ENCODE measurements around the gene ROR1.

Gene ROR1

DNA sequence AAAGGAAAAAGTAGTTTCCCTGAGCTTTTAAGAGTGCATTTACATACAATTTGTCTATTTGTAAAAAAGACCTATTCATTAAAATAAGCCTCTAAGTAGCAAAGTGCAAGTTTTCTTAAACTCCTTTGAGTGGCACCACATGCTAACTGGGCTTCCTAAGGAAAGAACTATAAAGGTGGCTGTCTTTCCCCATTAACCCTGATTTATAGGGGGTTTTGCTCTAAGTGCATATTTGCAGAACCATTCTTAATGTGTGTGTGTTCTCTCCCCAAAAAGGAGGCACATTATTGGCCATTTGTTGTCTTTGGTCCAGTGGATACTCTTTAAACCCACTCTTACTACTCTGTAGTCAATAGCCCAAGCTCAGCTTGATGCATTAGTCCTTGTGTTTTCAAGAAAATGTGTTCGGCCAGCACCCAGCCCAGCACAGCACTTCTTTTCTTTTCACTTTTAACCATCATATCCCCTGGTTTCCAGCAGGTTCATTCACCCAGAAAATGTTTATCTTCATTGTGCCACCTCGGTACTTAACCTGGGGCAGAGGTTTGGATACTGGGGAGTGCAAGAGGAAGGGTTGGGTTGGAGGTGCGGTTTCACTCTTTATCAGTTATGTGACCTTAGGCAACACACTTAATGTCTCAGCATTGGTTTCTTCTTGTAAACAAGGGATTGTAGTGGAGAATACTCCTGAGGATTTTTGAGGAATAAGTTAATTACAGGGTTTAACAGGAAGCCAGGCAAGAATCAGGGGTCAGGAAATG, 267.7 kb downstream of the ROR1 start:
- Histone ChIP-seq H3K9me3 (ENCODE audit: low read length) (no peaks in the 10 kb centered on the region), H3K27ac (ENCODE audit: low read depth, low read length) (no peak overlapping the region), H3K36me3 (ENCODE audit: insufficient read depth, low read length) (no peaks in the 10 kb centered on the region), H3K27me3 (ENCODE audit: control insufficient read depth in 1 of 2, insufficient read depth in 2 of 2, low read length in 2 of 2) (no peaks in the 10 kb centered on the region), H3K4me3 (ENCODE audit: low read depth in 1 of 2, low read length in 2 of 2) (no peak overlapping the region), H3K4me1 (ENCODE audit: insufficient read depth, low read length) (peaks cover 32% of the 10 kb centered on the region), H3K9ac (ENCODE audit: low read length) (no peak overlapping the region)

DNA sequence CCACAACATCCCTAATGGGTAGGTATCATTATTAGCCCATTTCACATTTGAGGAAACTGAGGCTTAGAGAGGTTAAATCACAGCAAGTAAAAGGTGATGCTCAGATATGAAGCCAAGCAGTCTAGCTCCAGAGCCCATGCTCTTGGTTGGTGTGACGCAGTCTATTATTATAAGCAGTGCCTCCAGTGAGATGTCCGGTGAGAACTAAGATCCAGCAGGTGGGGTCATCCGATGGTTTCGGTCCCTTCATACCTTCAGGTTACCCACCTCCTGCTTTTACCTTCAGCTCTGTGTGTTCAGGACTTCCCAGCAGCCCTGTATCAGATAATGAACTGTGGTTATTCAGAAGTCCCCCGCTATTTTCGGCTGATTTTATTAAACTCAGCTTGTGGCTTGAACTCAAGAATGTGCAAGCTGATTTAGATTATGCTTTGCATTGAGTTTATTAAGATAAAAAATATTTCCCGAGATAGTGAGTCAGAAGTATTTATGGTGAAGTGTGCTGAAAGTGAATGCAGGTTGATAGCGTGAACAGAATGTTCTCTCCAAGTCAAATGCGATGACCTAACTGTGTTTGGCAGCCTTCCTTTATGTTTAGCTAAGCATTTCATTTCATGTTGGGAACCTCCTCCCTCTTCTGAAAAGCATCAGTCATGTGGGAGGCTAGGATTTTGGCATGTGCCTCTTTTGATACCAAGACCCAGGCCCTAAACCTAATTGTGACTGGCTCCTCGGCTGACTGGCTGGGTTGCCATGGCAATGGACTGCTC, 268.7 kb downstream of the ROR1 start:
- Histone ChIP-seq H3K9ac (ENCODE audit: low read length) (no peak overlapping the region), H3K36me3 (ENCODE audit: insufficient read depth, low read length) (no peaks in the 10 kb centered on the region), H3K4me3 (ENCODE audit: low read depth in 1 of 2, low read length in 2 of 2) (no peak overlapping the region), H3K27ac (ENCODE audit: low read depth, low read length) (no peak overlapping the region), H3K9me3 (ENCODE audit: low read length) (no peaks in the 10 kb centered on the region), H3K4me1 (ENCODE audit: insufficient read depth, low read length) (peaks cover 32% of the 10 kb centered on the region), H3K27me3 (ENCODE audit: control insufficient read depth in 1 of 2, insufficient read depth in 2 of 2, low read length in 2 of 2) (no peaks in the 10 kb centered on the region)

DNA sequence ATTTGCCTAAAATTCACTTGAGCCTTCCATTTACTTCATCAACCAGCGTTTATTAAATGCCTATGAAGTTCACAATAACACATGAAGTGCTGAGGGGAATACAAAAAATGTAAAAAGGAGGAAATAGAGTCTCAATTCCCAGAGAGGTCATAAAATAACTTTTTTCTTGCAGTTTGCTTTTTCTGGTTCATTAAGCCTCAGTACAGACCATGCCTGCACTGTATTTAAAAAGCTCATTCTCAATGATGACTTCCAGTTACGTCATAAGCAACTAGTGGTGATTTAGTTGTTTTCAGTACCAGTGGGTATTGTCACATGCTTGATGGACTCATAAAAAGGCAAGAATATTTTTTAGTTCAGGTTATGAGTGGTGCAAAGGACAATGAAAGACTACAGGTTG, 269.5 kb downstream of the ROR1 start:
- Histone ChIP-seq H3K36me3 (ENCODE audit: insufficient read depth, low read length) (no peaks in the 10 kb centered on the region), H3K4me1 (ENCODE audit: insufficient read depth, low read length) (peaks cover 32% of the 10 kb centered on the region), H3K4me3 (ENCODE audit: low read depth in 1 of 2, low read length in 2 of 2) (no peak overlapping the region), H3K9me3 (ENCODE audit: low read length) (no peaks in the 10 kb centered on the region), H3K9ac (ENCODE audit: low read length) (no peak overlapping the region), H3K27ac (ENCODE audit: low read depth, low read length) (no peak overlapping the region), H3K27me3 (ENCODE audit: control insufficient read depth in 1 of 2, insufficient read depth in 2 of 2, low read length in 2 of 2) (no peaks in the 10 kb centered on the region)

DNA sequence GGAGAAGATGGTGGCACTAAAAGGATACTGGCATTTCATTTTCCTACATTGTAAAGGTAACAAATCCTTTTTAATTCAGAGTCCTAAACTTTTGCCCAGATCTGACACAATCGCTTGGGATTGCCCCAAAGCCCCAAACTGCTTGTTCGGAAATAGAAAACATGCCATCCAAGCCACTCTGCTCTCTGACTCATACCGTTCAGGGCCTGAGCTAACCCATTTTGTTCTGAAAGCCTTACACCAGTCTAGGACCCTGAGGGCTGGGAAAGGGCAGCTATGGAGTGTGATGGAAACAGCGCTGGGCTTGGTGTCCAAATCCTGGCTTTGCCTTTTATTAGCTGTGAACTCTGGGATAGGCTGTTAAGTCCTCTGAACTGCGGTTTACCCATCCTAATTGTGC, 270.2 kb downstream of the ROR1 start:
- no peak overlapping the region for H3K9ac ChIP-seq (ENCODE audit: low read length)
- no peaks in the 10 kb centered on the region for H3K9me3 ChIP-seq (ENCODE audit: low read length)
- H3K36me3 ChIP-seq (ENCODE audit: insufficient read depth, low read length): no peaks in the 10 kb centered on the region
- peaks cover 26% of the 10 kb centered on the region for H3K4me1 ChIP-seq (ENCODE audit: insufficient read depth, low read length)
- no peak overlapping the region for H3K4me3 ChIP-seq (ENCODE audit: low read depth in 1 of 2, low read length in 2 of 2)
- no peak overlapping the region for H3K27ac ChIP-seq (ENCODE audit: low read depth, low read length)
- no peaks in the 10 kb centered on the region for H3K27me3 ChIP-seq (ENCODE audit: control insufficient read depth in 1 of 2, insufficient read depth in 2 of 2, low read length in 2 of 2)

DNA sequence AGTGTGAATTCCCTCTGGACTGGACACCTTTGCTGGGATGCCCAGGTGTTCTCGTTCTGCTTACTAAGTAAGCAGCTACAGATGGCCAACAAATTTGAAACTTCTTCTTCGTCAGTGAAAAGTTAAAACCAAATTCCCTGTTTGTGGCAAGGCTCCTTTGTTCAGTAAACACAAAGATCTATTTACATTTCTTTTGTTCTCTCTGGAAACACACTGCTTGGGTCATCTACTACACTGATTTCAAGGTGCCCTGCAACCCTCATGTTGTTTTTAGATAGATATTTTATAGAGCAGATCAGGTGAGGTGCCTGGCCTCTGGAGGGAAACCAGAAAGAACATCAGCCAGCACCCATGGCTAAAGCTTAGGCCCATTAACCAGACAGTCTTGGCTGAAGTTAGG, 272.4 kb downstream of the ROR1 start:
- Histone ChIP-seq H3K27ac (ENCODE audit: low read depth, low read length) (no peak overlapping the region), H3K27me3 (ENCODE audit: control insufficient read depth in 1 of 2, insufficient read depth in 2 of 2, low read length in 2 of 2) (no peaks in the 10 kb centered on the region), H3K4me3 (ENCODE audit: low read depth in 1 of 2, low read length in 2 of 2) (no peak overlapping the region), H3K36me3 (ENCODE audit: insufficient read depth, low read length) (no peaks in the 10 kb centered on the region), H3K9ac (ENCODE audit: low read length) (no peak overlapping the region), H3K4me1 (ENCODE audit: insufficient read depth, low read length) (peaks cover 17% of the 10 kb centered on the region), H3K9me3 (ENCODE audit: low read length) (no peaks in the 10 kb centered on the region)

DNA sequence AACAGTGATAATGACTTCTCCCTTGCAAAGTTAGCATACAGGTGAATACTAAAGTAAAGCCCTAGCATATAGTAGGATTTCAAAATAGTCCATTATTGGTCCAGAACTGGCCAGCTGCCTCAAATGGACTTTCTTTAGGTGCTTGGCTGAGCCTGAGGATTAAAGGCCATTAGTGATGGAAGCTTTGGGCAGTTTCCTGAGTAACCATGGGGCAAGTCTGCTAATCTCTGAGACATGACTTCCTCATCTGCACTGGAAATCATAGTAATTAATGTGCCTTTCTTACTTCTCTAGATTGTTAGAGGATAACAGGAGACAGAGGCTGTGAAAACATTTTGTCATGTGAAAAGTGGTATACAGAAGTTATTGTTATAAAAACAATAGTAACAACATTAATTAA, 273.1 kb downstream of the ROR1 start:
- Histone ChIP-seq H3K36me3 (ENCODE audit: insufficient read depth, low read length) (no peaks in the 10 kb centered on the region), H3K4me1 (ENCODE audit: insufficient read depth, low read length) (peaks cover 18% of the 10 kb centered on the region), H3K27me3 (ENCODE audit: control insufficient read depth in 1 of 2, insufficient read depth in 2 of 2, low read length in 2 of 2) (no peaks in the 10 kb centered on the region), H3K9ac (ENCODE audit: low read length) (no peak overlapping the region), H3K27ac (ENCODE audit: low read depth, low read length) (no peak overlapping the region), H3K4me3 (ENCODE audit: low read depth in 1 of 2, low read length in 2 of 2) (no peak overlapping the region), H3K9me3 (ENCODE audit: low read length) (no peaks in the 10 kb centered on the region)

DNA sequence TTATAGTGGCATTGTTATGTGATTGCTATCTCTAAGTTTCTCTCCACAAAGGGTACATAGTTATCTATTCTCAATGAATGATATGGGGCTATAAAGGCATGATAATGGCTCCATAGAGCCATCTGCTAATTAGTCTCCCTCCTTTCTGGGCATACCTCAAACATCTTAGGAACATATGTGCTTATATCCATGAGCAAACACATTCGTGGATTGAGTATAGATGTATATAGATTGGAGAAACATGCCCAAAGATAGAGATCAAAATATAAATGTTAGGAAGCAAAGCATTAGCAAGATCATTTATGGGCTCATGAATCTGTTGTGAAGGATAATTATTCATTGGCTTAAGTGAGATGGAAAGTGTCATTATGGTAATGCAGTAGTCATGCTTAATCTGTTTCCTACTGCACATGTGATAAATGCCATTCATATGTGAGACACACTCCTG, 273.8 kb downstream of the ROR1 start:
- Histone ChIP-seq H3K27ac (ENCODE audit: low read depth, low read length) (no peak overlapping the region), H3K27me3 (ENCODE audit: control insufficient read depth in 1 of 2, insufficient read depth in 2 of 2, low read length in 2 of 2) (no peaks in the 10 kb centered on the region), H3K36me3 (ENCODE audit: insufficient read depth, low read length) (no peaks in the 10 kb centered on the region), H3K9ac (ENCODE audit: low read length) (no peak overlapping the region), H3K4me3 (ENCODE audit: low read depth in 1 of 2, low read length in 2 of 2) (no peak overlapping the region), H3K9me3 (ENCODE audit: low read length) (no peaks in the 10 kb centered on the region), H3K4me1 (ENCODE audit: insufficient read depth, low read length) (peaks cover 15% of the 10 kb centered on the region)

DNA sequence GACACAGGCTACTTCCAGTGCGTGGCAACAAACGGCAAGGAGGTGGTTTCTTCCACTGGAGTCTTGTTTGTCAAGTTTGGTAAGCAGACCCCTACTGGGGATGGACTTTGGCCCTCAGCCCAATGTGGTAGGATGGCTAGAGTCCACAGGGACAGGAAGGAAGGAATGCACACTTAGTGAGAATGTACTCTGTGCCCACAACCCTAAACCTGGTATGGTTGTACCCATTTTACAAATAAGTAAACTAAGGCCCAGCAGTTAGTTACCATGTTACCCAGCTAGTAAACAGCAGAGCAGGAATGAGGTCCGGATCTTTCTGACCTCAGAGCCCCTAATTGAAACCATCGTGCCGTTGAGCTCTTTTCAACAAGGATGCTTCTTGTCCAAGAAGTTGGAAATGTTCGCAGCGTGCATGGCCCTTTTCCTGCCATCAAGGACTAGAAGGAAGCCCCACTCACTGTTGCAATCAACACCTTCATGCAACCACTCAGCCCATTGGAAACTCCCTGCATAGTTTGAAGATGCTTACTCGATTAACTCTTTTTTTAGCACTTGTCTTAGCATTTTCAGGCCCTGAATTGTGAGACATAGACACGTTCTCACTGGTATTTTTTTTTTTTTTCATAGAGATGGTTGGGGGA, 276.2 kb downstream of the ROR1 start:
- H3K27me3 ChIP-seq (ENCODE audit: control insufficient read depth in 1 of 2, insufficient read depth in 2 of 2, low read length in 2 of 2): no peaks in the 10 kb centered on the region
- H3K4me1 ChIP-seq (ENCODE audit: insufficient read depth, low read length): peaks cover 8% of the 10 kb centered on the region
- H3K36me3 ChIP-seq (ENCODE audit: insufficient read depth, low read length): no peaks in the 10 kb centered on the region
- no peak overlapping the region for H3K27ac ChIP-seq (ENCODE audit: low read depth, low read length)
- H3K9ac ChIP-seq (ENCODE audit: low read length): no peak overlapping the region
- no peaks in the 10 kb centered on the region for H3K9me3 ChIP-seq (ENCODE audit: low read length)
- H3K4me3 ChIP-seq (ENCODE audit: low read depth in 1 of 2, low read length in 2 of 2): no peak overlapping the region

DNA sequence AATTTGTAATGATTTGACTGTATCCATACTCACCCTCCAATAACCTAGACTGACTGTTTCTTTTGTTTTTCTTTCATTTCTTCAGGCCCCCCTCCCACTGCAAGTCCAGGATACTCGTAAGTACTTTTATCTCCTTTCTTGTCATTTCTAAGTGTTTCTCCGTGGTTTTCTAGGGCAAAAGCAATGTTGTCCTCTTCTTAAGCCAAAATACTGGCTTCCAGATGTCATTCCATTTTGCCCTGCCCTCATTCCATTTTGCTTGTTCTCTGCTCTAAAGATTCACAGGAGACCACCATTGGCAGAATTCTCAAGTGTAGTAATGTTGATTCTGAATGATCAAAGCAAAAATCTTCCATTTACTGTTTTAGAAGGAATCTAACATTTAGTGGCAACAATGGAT, 276.8 kb downstream of the ROR1 start:
- Histone ChIP-seq H3K27me3 (ENCODE audit: control insufficient read depth in 1 of 2, insufficient read depth in 2 of 2, low read length in 2 of 2) (no peaks in the 10 kb centered on the region), H3K27ac (ENCODE audit: low read depth, low read length) (no peak overlapping the region), H3K4me3 (ENCODE audit: low read depth in 1 of 2, low read length in 2 of 2) (no peak overlapping the region), H3K9me3 (ENCODE audit: low read length) (no peaks in the 10 kb centered on the region), H3K9ac (ENCODE audit: low read length) (no peak overlapping the region), H3K36me3 (ENCODE audit: insufficient read depth, low read length) (no peaks in the 10 kb centered on the region), H3K4me1 (ENCODE audit: insufficient read depth, low read length) (peaks cover 8% of the 10 kb centered on the region)

DNA sequence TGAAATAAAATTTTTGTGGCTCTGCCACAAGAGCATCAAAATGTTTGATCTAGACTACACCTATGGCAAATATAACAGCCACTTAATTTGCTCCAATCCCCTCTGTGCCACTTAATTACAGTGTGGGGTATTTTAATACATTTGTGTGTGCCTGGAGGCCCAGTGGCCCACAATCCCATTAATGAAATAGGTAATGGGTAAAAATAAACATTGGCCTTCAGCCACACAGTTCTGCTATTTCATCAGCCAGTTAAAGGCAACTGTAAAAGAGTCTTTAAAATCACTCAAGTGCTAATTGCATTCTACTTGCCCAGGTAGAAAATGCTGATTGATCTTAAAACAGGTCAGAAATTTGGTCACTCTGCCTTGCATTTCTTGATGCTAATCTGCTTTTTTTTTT, 278.0 kb downstream of the ROR1 start:
- no peaks in the 10 kb centered on the region for H3K27me3 ChIP-seq (ENCODE audit: control insufficient read depth in 1 of 2, insufficient read depth in 2 of 2, low read length in 2 of 2)
- no peaks in the 10 kb centered on the region for H3K9me3 ChIP-seq (ENCODE audit: low read length)
- H3K9ac ChIP-seq (ENCODE audit: low read length): no peak overlapping the region
- no peak overlapping the region for H3K4me3 ChIP-seq (ENCODE audit: low read depth in 1 of 2, low read length in 2 of 2)
- H3K27ac ChIP-seq (ENCODE audit: low read depth, low read length): no peak overlapping the region
- H3K4me1 ChIP-seq (ENCODE audit: insufficient read depth, low read length): peaks cover 8% of the 10 kb centered on the region
- no peaks in the 10 kb centered on the region for H3K36me3 ChIP-seq (ENCODE audit: insufficient read depth, low read length)

DNA sequence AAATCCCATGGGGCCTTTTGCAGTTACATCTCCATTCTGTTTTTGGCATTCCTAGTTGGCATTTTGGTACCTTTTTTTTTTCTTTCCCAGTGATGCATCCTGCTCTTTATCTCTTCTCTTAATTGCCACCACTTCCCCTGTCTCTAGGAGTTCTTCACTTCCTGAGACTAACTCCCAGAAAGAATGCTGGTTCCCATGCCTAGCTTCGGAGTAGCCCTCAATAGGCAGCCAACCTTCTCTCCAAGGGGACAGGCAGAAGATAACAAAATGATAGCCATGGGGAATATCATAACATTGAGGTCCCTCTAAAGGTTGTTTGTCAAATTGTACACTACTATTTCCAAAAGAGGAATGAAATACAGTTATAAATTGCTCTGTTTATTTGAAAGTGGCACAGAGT, 279.0 kb downstream of the ROR1 start:
- Histone ChIP-seq H3K36me3 (ENCODE audit: insufficient read depth, low read length) (no peaks in the 10 kb centered on the region), H3K9me3 (ENCODE audit: low read length) (peaks cover 5% of the 10 kb centered on the region), H3K27me3 (ENCODE audit: control insufficient read depth in 1 of 2, insufficient read depth in 2 of 2, low read length in 2 of 2) (no peaks in the 10 kb centered on the region), H3K9ac (ENCODE audit: low read length) (no peak overlapping the region), H3K4me3 (ENCODE audit: low read depth in 1 of 2, low read length in 2 of 2) (no peak overlapping the region), H3K27ac (ENCODE audit: low read depth, low read length) (no peak overlapping the region), H3K4me1 (ENCODE audit: insufficient read depth, low read length) (peaks cover 8% of the 10 kb centered on the region)
